Stimulated activated CD8-positive, alpha-beta memory T cell treated with anti-CD3 and anti-CD28 coated beads, Interleukin-12 subunit alpha, Interleukin-12 subunit beta, amount 100 ng/mL, for 24 hours (primary cell): ENCODE measurements around the gene TICAM2.
"Not testable (repeated sequence)": the region's sequence is repeated elsewhere in the genome, so short reads cannot be mapped to it uniquely, and the experiment has no call there.

Source experiments
- DNase-seq: peaks from one replicate; pipeline ENCODE4 v3.0.0-alpha.2; 2020; ENCODE audit errors: extremely low read depth

Gene TICAM2

GRCh38 chr5:115601701-115602590 lies at the start of gene TICAM2:
TICAM2 (minus strand) TSS chr5:115602479; CDS start chr5:115581256, 21,223 bp downstream.
- peak; percentile 30 for DNase-seq

DNA sequence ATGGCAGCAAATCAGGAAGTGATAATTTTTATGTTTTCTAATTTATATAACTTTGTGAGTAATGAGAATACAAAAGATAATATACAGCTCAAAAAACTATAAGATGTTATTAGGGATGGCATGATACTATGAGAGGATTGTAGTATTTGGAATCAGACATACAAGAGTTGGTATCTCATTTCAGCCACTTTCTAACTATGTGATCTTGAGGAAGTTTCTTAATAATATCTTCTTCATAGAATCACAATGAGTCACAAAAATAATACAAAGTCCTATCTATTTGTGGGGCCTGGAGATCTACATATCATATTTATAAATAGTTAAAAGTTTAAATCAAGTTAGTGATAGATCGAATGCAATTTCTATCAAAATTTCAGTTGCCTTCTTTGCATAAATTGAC lies 47.3 kb upstream of the TICAM2 start:
- DNase-seq: no peak

DNA sequence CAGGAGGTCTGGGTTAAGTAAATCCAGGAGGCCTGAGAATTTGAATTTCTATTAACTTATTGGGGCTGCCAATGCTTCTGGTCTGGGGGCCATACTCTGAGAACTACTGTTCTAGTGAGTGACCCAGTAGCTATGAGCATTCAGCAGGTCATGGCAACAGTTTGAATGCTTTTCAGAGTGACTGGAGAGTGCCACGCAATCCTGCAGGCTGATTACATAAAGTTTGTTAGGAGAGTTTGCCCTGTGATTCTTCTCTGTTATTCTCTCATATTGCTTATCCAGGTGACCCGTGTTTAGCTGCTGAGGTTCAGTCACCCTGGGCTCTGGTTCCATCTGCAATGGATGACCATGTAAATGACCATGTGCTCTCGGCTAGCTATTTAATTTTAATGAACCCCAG lies 45.8 kb upstream of the TICAM2 start:
- no peak for DNase-seq

GRCh38 chr5:115645386-115645785 lies 43.1 kb upstream of the TICAM2 start:
- not testable (repeated sequence) for DNase-seq

- DNase-seq: no peak
Observed at GRCh38 chr5:115644046-115644445, 41.8 kb upstream of the TICAM2 start.

- no peak for DNase-seq
Observed at GRCh38 chr5:115641948-115642347, 39.7 kb upstream of the TICAM2 start.

DNA sequence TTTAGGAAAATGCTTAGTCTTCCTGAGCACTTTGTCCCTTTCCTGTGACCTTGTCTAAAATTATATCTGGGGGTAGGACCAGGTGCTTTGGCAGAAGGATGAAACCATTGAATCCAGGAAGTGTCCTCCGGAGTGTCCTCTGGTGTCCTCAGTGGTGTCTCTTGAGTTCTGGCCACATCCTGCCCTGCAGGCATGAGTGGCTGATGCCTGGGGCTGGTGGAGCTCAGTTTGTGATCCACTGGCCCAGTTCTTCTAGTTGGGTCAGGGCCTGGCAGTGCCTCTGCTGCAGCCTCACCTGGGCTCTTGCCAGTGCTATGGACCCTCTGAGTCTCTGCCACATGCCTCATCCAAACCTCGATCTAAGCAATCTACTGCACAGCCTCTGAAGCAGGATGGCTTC lies 38.0 kb upstream of the TICAM2 start:
- no peak for DNase-seq

DNA sequence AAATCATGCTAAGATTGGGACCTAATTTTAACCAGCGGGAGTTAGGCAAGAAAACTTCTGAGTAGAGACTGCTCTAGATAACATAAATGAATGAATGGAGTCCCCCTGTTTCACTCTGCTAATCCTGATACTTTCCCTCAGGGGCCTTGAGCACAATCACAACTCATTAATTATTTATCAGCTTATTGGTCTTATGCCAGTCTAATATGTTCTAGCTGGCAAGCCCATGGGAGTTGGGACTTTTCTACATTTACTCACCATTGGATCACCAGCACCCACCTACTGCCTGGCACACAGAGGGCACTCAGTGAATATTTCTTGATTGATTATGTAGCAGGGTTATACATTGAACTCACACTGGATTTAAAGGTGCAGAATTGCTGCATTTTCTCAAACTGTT lies 37.1 kb upstream of the TICAM2 start:
- DNase-seq: no peak

DNA sequence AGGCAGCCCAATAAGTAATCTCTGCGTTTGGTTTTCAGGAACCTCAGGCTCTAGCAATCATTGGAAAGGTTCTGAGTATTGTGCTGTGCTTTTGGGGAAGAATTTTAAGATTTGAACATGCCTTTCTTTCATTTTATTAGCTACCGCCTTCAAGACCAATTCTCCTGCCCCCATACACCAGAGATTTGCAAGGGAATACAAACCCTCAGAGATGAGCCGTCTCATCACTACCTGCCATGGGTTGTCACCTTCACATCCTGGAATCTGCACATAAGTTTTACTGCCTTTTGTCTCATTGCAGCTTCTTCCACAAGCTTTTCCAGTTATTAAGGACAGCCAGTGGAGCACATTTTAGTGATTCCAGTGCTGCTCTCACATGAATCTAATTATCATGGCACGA lies 35.2 kb upstream of the TICAM2 start:
- no peak for DNase-seq

GRCh38 chr5:115636008-115636407 lies 33.7 kb upstream of the TICAM2 start:
- DNase-seq: no peak

GRCh38 chr5:115634343-115635132 lies 32.3 kb upstream of the TICAM2 start:
- DNase-seq: peak; percentile 55

DNA sequence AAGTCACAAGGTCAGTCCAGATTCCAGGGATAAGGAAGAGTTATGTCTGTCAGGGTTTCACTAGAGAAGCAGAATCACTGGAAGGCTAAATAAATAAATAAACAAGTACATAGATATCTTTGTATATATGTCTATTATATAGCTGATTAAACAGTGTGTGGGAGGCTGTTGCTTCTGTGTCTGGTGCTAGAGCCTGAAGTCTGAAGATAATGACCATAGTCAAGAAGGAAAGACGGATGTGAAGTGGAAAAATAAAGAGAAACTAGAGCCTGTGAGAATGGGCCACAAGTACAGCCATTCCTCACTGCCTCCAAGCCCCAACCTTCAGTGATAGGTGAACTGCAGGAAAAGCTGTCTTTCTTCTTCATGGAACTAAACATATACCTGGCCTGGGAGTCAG lies 27.6 kb upstream of the TICAM2 start:
- no peak for DNase-seq

GRCh38 chr5:115627295-115627865 lies 25.1 kb upstream of the TICAM2 start:
- no peak for DNase-seq

- no peak for DNase-seq
Observed at GRCh38 chr5:115626445-115626823, 24.2 kb upstream of the TICAM2 start.

- DNase-seq: peak; percentile 100
Observed at GRCh38 chr5:115625579-115626444, 23.5 kb upstream of the TICAM2 start, which contains the start of gene TMED7. TMED7 (minus strand) TSS chr5:115626036; CDS start chr5:115625792, 244 bp downstream.

DNA sequence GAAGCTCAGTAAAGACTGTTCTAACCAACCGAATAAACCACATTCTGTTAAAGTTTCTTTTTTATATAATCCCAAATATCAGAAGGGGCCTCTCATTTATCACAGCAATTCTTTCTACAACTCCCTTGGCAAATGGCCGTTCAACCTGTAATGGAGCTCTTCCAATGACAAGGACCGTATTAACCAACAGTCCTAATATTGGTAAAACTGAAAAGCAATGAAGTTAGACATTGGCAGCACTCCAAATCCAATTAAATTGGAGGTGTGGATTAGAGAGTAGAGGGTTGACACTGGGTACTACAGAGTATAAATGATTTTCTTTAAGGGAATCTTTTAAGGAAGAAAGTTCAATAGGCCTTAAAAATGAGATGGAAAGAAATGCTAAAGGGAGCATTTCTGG lies 22.7 kb upstream of the TICAM2 start:
- DNase-seq: no peak

DNA sequence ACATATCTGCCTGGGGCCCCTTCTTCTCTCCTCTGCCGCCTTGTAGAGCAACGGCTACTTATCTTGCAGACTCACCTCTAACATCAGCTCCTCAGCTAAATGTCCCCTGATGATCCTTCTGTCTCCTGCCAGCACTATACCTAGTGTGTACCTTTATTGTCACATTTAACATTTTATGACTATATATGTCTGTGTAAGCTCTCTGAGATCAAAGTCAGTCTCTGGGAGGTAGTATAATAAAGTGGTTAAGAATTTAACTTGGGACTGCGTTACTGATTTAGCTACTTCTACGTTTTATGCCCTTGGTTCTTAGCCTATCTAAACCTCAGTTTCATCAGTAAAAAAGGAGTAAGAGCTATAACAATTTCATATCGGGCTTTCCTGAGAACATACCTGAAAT lies 21.4 kb upstream of the TICAM2 start:
- no peak for DNase-seq

DNA sequence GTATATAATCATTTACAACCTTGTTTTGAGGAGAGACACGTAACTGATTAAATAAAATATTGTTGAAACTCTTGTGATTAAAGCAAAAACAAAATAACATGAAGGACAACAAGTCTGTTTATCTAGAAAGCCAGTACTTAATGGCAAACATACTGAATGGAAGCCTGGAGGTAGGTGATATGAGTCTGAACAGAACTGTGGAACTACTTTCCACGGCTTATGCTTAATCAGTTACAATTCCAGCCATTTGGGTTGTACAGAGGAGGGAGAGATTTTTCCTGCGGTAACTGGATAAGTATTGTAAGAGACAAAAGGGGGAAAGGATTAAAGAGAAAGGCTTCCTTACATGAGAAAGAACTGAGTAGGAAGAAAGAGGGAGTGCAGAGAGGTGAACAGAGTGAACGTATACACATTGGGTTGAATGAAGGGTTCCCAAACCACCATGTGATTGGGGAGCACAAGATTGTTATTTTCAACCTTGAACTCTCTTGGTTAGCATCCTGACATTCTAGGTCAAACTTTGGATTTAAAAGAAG lies 19.2 kb upstream of the TICAM2 start:
- no peak for DNase-seq

DNA sequence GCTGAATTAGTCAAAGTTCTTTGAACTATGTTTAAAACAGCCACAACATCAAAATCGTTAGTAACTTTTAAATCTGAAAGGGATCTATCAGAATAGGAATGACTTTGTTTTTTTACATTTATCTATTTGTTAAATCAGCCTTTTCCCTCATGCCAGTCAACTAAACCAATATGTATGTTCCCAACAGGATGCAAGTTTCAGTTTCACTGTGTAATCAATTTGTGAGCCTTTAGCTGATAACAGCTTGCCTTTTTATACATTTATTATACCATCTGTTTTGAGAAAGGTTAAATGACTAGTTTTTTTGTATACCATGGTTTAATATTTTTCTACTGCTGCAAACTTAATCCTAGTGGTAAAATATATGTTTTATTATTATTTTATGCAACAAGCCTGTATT lies 14.6 kb upstream of the TICAM2 start:
- DNase-seq: no peak

GRCh38 chr5:115616472-115616871 lies 14.2 kb upstream of the TICAM2 start:
- no peak for DNase-seq

DNA sequence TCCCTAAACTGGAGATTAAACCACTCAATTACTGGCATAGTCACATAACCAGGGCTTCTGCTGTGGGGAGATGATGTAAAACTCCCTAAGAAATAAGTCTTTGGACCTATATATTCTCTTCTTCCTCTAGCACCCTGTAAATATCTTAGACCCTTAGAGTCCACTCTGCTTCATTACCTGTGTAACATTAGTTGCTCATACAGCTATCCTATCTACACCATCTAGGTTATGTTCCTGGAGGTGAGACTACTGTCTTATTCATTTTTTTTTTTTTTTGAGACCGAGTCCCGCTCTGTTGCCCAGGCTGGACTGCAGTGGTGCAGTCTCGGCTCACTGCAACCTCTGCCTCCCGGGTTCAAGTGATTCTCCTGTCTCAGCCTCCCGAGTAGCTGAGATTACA lies 9.6 kb upstream of the TICAM2 start:
- DNase-seq: no peak
